HepG2 (cell line): ENCODE measurements around the gene SPAG9. TPM values are rescaled to one million over a fixed set of nuclear protein-coding genes. Genes with fewer than 3 reads are reported as not detected.
A peak's percentile ranks its signal among the peaks of the same experiment; 100 is the strongest.

ENCODE experiments used
- FOXP4 ChIP-seq: sonication (generic); formaldehyde crosslinking; IDR thresholded peaks from 2 replicates; pipeline ENCODE4 v1.4.0; 2020; ENCODE audit warnings: missing genetic modification reagents
- GATA4 ChIP-seq: sonication (generic); IDR thresholded peaks from 2 replicates; pipeline ENCODE4 v1.6.1; 2016; ENCODE audit warnings: antibody characterized with exemption, low read depth, borderline replicate concordance
- HMG20A ChIP-seq: IDR thresholded peaks from 2 replicates; pipeline ENCODE4 v1.6.1; 2016; ENCODE audit warnings: borderline replicate concordance
- PAWR ChIP-seq: sonication (generic); formaldehyde crosslinking; IDR thresholded peaks from 2 replicates; pipeline ENCODE4 v1.4.0; 2020; ENCODE audit warnings: missing genetic modification reagents, mild to moderate bottlenecking, borderline replicate concordance
- RAD51 ChIP-seq: fragments of 450-650 bp; IDR thresholded peaks from 2 replicates; pipeline ENCODE4 v1.6.1; 2016; ENCODE audit warnings: borderline replicate concordance
- SNAI1 ChIP-seq: sonication (generic); formaldehyde crosslinking; IDR thresholded peaks from 2 replicates; pipeline ENCODE4 v1.5.0; 2020; ENCODE audit warnings: mild to moderate bottlenecking, missing genetic modification reagents, borderline replicate concordance
- STAT5B ChIP-seq: sonication (generic); formaldehyde crosslinking; IDR thresholded peaks from 2 replicates; pipeline ENCODE4 v1.4.0; 2020; ENCODE audit warnings: missing genetic modification reagents
- THYN1 ChIP-seq: sonication (generic); formaldehyde crosslinking; IDR thresholded peaks from 2 replicates; pipeline ENCODE4 v1.8.1; 2023; ENCODE audit warnings: low read depth, mild to moderate bottlenecking, moderate library complexity, missing genetic modification reagents, borderline replicate concordance
- ZBTB20 ChIP-seq: sonication (generic); formaldehyde crosslinking; IDR thresholded peaks from 2 replicates; pipeline ENCODE4 v1.8.1; 2023; ENCODE audit warnings: missing genetic modification reagents, low read depth, mild to moderate bottlenecking, borderline replicate concordance
- ZBTB8A ChIP-seq: sonication (generic); formaldehyde crosslinking; IDR thresholded peaks from 2 replicates; pipeline ENCODE4 v1.4.0; 2020; ENCODE audit warnings: mild to moderate bottlenecking, low read depth, missing genetic modification reagents, borderline replicate concordance
- ZFP36L1 ChIP-seq: sonication (generic); formaldehyde crosslinking; IDR thresholded peaks from 2 replicates; pipeline ENCODE4 v1.8.0; 2022; ENCODE audit warnings: mild to moderate bottlenecking, missing genetic modification reagents, moderate library complexity
- ZKSCAN1 ChIP-seq: fragments of 150-350 bp; IDR thresholded peaks from 2 replicates; pipeline ENCODE4 v1.6.1; 2014; ENCODE audit warnings: low read length
- ZNF251 ChIP-seq: sonication (generic); formaldehyde crosslinking; IDR thresholded peaks from 2 replicates; pipeline ENCODE4 v1.9.0; 2021; ENCODE audit warnings: mild to moderate bottlenecking, missing genetic modification reagents
- ZNF687 ChIP-seq: sonication (generic); formaldehyde crosslinking; IDR thresholded peaks from 2 replicates; pipeline ENCODE4 v1.5.1; 2020; ENCODE audit warnings: mild to moderate bottlenecking, missing genetic modification reagents, moderate library complexity
- ZNF790 ChIP-seq: sonication (generic); formaldehyde crosslinking; IDR thresholded peaks from 2 replicates; pipeline ENCODE4 v1.8.0; 2022; ENCODE audit warnings: missing genetic modification reagents, mild to moderate bottlenecking, borderline replicate concordance
- polyA plus RNA-seq, 8 experiments: library from polyadenylated mRNA; depleted of rRNA in 3 of 8; stranded (reverse) in 7 of 8; unstranded in 1 of 8; fragments of >200 nt; fragmentation: Illumina TruSeq in 4 of 8; extraction: Trizol in 4 of 8; gene quantifications; 2 replicates each; pipeline versions ENCODE4 v1.2.1 to v1.2.3, GENCODE V29; 2011 to 2016; ENCODE audit warnings: low read depth in 4 of 8, missing spikeins in 1 of 8, mixed read lengths in 1 of 8; ENCODE audit not compliant: insufficient read depth in 1 of 8
- total RNA-seq, 5 experiments: library from RNA; depleted of rRNA; stranded (reverse); fragments of >200 nt; fragmentation: Illumina TruSeq; extraction: Trizol; gene quantifications; 2 replicates each; pipeline ENCODE4 v1.2.3, GENCODE V29; 2016; ENCODE audit warnings: low read depth in 1 of 5
- TF ChIP-seq, protein P1 (sequence below): sonication (generic); formaldehyde crosslinking; IDR thresholded peaks from 2 replicates; pipeline ENCODE4 v1.9.0; 2022; ENCODE audit warnings: missing genetic modification reagents, mild to moderate bottlenecking, borderline replicate concordance
- TF ChIP-seq, protein P2 (sequence below): sonication (generic); formaldehyde crosslinking; conservative IDR thresholded peaks from 2 replicates; pipeline ENCODE4 v1.4.0; 2020; ENCODE audit warnings: missing genetic modification reagents
- TF ChIP-seq, protein P3 (sequence below): sonication (generic); formaldehyde crosslinking; IDR thresholded peaks from 2 replicates; pipeline ENCODE4 v1.8.0; 2022; ENCODE audit warnings: low read depth, missing genetic modification reagents

Gene SPAG9
- total and polyA plus RNA-seq, 2 of the 13 experiments (the other 11 are each of a cell fraction or from before 2014, with no cell fraction given), result 43.2 to 78.6 TPM

GRCh38 chr17:51153210-51154072, 32.8 kb upstream of the SPAG9 start, which contains the start of gene NME1 (continued):
- TF ChIP-seq ZFP36L1 (0 out of 2 replicates have a peak, but pooled peaks have one; percentile 83), STAT5B (peak; percentile 89), ZNF790 (CRISPR knock-in tag) (peak; percentile 93), ZKSCAN1 (peak; percentile 93), PAWR (peak; percentile 99), ZBTB8A (CRISPR knock-in tag) (no peak), HMG20A (CRISPR knock-in tag) (peak; percentile 74), ZNF687 (CRISPR knock-in tag) (peak; percentile 99), GATA4 (0 out of 2 replicates have a peak, but pooled peaks have one; percentile 45), SNAI1 (CRISPR knock-in tag) (no peak), ZNF251 (CRISPR knock-in tag) (0 out of 2 replicates have a peak, but pooled peaks have one; percentile 79), FOXP4 (CRISPR knock-in tag) (peak; percentile 91), ZBTB20 (CRISPR knock-in tag) (peak; percentile 88), THYN1 (no peak), RAD51 (peak; percentile 78)
- TF ChIP-seq, protein P1, sequence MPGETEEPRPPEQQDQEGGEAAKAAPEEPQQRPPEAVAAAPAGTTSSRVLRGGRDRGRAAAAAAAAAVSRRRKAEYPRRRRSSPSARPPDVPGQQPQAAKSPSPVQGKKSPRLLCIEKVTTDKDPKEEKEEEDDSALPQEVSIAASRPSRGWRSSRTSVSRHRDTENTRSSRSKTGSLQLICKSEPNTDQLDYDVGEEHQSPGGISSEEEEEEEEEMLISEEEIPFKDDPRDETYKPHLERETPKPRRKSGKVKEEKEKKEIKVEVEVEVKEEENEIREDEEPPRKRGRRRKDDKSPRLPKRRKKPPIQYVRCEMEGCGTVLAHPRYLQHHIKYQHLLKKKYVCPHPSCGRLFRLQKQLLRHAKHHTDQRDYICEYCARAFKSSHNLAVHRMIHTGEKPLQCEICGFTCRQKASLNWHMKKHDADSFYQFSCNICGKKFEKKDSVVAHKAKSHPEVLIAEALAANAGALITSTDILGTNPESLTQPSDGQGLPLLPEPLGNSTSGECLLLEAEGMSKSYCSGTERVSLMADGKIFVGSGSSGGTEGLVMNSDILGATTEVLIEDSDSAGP (CRISPR knock-in tag), result peak; percentile 98
- TF ChIP-seq, protein P2, sequence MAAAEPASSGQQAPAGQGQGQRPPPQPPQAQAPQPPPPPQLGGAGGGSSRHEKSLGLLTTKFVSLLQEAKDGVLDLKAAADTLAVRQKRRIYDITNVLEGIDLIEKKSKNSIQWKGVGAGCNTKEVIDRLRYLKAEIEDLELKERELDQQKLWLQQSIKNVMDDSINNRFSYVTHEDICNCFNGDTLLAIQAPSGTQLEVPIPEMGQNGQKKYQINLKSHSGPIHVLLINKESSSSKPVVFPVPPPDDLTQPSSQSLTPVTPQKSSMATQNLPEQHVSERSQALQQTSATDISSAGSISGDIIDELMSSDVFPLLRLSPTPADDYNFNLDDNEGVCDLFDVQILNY (CRISPR knock-in tag), result peak; percentile 73
- TF ChIP-seq, protein P3, sequence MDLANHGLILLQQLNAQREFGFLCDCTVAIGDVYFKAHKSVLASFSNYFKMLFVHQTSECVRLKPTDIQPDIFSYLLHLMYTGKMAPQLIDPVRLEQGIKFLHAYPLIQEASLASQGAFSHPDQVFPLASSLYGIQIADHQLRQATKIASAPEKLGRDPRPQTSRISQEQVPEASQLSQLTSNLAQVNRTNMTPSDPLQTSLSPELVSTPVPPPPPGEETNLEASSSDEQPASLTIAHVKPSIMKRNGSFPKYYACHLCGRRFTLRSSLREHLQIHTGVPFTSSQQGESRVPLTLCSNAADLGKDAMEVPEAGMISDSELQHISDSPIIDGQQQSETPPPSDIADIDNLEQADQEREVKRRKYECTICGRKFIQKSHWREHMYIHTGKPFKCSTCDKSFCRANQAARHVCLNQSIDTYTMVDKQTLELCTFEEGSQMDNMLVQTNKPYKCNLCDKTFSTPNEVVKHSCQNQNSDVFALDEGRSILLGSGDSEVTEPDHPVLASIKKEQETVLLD (CRISPR knock-in tag), result peak; percentile 87
